ENCODE results near the gene REC114. TPM values are rescaled to one million over a fixed set of nuclear protein-coding genes. Genes with fewer than 3 reads are reported as not detected.

Gene REC114
- total and polyA plus RNA-seq, 2 experiments from 2014 or later = 0.24 TPM; not detected in 1

DNA sequence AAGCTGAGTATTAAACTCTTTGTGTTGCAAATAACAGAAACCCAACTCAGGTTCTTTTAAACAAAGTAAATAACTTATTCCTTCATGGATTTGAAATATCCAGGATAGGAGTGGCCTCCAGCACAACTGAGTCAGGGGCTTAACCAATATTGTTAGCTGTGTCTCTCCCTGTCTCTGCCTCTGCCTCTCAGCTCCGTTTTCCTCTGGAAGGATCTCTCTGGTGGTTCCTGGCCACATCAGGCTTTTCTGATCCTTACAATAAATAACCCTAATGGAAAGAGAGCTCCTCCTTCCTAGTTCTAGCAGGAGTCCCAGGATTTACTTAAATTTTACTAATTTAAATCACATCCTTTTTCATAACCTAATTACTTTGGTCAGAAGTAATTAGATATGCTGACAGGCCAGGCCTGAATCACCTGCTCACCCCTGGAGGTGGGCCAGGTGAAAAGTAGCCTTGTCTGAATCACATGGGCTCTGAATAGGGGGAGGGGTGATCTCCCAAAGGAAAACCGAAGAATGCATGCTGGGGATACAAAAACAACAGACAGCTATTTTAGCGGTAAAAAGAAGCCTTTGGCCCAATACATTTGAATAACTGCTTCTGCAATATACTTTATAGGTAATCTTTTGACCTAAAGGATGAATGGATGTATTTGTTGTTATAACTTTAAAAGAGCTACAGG is 75.4 kb downstream of the REC114 start:
- TF ChIP-seq, protein P1, sequence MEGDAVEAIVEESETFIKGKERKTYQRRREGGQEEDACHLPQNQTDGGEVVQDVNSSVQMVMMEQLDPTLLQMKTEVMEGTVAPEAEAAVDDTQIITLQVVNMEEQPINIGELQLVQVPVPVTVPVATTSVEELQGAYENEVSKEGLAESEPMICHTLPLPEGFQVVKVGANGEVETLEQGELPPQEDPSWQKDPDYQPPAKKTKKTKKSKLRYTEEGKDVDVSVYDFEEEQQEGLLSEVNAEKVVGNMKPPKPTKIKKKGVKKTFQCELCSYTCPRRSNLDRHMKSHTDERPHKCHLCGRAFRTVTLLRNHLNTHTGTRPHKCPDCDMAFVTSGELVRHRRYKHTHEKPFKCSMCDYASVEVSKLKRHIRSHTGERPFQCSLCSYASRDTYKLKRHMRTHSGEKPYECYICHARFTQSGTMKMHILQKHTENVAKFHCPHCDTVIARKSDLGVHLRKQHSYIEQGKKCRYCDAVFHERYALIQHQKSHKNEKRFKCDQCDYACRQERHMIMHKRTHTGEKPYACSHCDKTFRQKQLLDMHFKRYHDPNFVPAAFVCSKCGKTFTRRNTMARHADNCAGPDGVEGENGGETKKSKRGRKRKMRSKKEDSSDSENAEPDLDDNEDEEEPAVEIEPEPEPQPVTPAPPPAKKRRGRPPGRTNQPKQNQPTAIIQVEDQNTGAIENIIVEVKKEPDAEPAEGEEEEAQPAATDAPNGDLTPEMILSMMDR (IDR thresholded peaks at IDR 0.05; ENCODE audit: poor library complexity) = no peak
- TF ChIP-seq EZH2 (IDR thresholded peaks at IDR 0.05; ENCODE audit: borderline replicate concordance) = no peak
- no peak for TF ChIP-seq EZH2phosphoT487 (IDR thresholded peaks at IDR 0.05; ENCODE audit: low read depth, severe bottlenecking, unreplicated experiment)
- Histone ChIP-seq H3K27me3 (no peaks in the 10 kb centered on the region), H3K4me3 (no peak overlapping the region), H3K79me2 (no peaks in the 10 kb centered on the region), H3K9me2 (replicated peaks; ENCODE audit: insufficient read depth) (no peaks in the 10 kb centered on the region), H3K36me3 (replicated peaks; ENCODE audit: insufficient read depth, low read depth) (no peaks in the 10 kb centered on the region), H3K4me2 (no peak overlapping the region), H2AFZ (no peak overlapping the region), H3K4me1 (ENCODE audit: insufficient read depth) (no peaks in the 10 kb centered on the region), H4K20me1 (ENCODE audit: insufficient read depth, poor library complexity, severe bottlenecking) (no peaks in the 10 kb centered on the region), H3K9me3 (ENCODE audit: low read depth) (no peaks in the 10 kb centered on the region), H3K27ac (no peak overlapping the region)
- no peak for DNase-seq (ENCODE audit: low spot score)
- 48% methylated on average over 3 of the region's 3 CpGs for WGBS (ENCODE audit: low lambda C conversion rate, missing lambda C conversion rate)

DNA sequence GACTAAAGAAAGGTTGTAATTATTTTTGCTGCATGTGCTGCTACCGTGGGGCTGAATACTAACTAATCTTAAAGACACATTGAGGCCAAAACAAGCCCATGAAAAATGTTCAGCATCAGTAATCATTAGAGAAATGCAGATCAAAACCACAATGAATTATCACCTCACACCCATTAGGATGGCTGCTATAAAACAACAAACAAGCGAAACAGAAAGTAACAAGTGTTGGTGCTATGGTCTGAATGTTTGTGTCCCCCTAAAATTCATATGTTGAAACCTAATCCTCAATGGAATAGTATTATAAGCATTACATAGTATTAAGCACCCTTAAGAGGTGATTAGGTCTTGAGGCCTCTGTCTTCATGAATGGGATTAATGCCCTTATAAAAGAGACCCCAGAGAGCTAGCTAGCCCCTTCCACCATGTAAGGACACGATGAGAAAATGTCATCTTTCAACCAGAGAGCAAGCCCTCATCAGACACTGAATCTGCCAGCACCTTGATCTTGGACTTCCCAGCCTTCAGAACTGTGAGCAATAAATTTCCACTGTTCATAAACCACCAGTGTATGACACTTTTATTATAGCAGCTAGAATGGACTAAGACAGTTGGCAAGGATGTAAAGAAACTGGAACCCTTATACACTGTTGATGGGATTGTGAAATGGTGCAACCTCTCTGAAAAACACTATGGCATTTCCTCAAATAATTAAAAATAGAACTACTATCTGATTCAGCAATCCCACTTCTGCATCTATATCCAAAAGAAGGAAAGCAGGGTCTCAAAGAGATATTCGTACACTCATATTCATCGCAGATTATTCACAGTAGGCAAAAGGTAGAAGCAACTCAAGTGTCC is 76.1 kb downstream of the REC114 start:
- Histone ChIP-seq H3K4me2 (no peak overlapping the region), H3K4me1 (ENCODE audit: insufficient read depth) (no peaks in the 10 kb centered on the region), H2AFZ (no peak overlapping the region), H3K9me3 (ENCODE audit: low read depth) (no peaks in the 10 kb centered on the region), H3K4me3 (no peak overlapping the region), H3K27ac (no peak overlapping the region), H3K79me2 (no peaks in the 10 kb centered on the region), H3K9me2 (replicated peaks; ENCODE audit: insufficient read depth) (no peaks in the 10 kb centered on the region), H3K36me3 (replicated peaks; ENCODE audit: insufficient read depth, low read depth) (no peaks in the 10 kb centered on the region), H4K20me1 (ENCODE audit: insufficient read depth, poor library complexity, severe bottlenecking) (no peaks in the 10 kb centered on the region), H3K27me3 (no peaks in the 10 kb centered on the region)
- no peak for DNase-seq (ENCODE audit: low spot score)
- 85% methylated on average over 5 of the region's 5 CpGs for WGBS (ENCODE audit: low lambda C conversion rate, missing lambda C conversion rate)
- TF ChIP-seq EZH2phosphoT487 (IDR thresholded peaks at IDR 0.05; ENCODE audit: low read depth, severe bottlenecking, unreplicated experiment) (no peak), EZH2 (IDR thresholded peaks at IDR 0.05; ENCODE audit: borderline replicate concordance) (no peak)
- TF ChIP-seq, protein P1 (IDR thresholded peaks at IDR 0.05; ENCODE audit: poor library complexity) = no peak

DNA sequence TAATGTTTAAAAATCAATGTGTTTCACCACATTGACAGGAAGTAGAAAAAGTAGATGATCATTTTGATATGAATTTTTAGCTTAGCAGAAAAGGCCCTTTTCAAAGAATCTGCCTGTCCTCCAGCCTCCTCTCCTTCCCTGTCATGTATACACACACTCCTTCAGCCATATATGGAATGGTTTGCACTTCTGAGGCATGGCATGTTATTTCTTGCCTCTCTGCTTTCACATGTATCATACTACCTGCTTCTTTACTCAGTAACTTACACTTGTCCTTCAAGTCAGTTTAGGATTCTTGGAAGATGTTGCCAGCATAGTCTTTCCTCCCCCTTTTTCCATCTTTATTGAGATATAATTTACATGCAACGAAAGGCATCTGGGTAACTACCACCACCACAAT is 79.0 kb downstream of the REC114 start:
- no peaks in the 10 kb centered on the region for H3K9me3 ChIP-seq (ENCODE audit: low read depth)
- H3K4me3 ChIP-seq = no peak overlapping the region
- TF ChIP-seq, protein P1 (IDR thresholded peaks at IDR 0.05; ENCODE audit: poor library complexity) = no peak
- no peak for TF ChIP-seq EZH2 (IDR thresholded peaks at IDR 0.05; ENCODE audit: borderline replicate concordance)
- TF ChIP-seq EZH2phosphoT487 (IDR thresholded peaks at IDR 0.05; ENCODE audit: low read depth, severe bottlenecking, unreplicated experiment) = no peak
- no peaks in the 10 kb centered on the region for H3K4me1 ChIP-seq (ENCODE audit: insufficient read depth)
- H3K79me2 ChIP-seq = no peaks in the 10 kb centered on the region
- no peaks in the 10 kb centered on the region for H3K36me3 ChIP-seq (replicated peaks; ENCODE audit: insufficient read depth, low read depth)
- no peak overlapping the region for H3K27ac ChIP-seq
- H4K20me1 ChIP-seq (ENCODE audit: insufficient read depth, poor library complexity, severe bottlenecking) = no peaks in the 10 kb centered on the region
- H3K27me3 ChIP-seq = no peaks in the 10 kb centered on the region
- H3K9me2 ChIP-seq (replicated peaks; ENCODE audit: insufficient read depth) = no peaks in the 10 kb centered on the region
- H3K4me2 ChIP-seq = no peak overlapping the region
- no peak overlapping the region for H2AFZ ChIP-seq
- 87% methylated on average over 1 of the region's 1 CpG for WGBS (ENCODE audit: low lambda C conversion rate, missing lambda C conversion rate)
- DNase-seq (ENCODE audit: low spot score) = no peak
